Left lobe of liver (tissue), 2 donors: ENCODE data around the gene CDK1. TPM values are rescaled to one million over a fixed set of nuclear protein-coding genes. Genes with fewer than 3 reads are reported as not detected.
"Not testable (repeated sequence)": the region's sequence is repeated elsewhere in the genome, so short reads cannot be mapped to it uniquely, and the experiment has no call there.

Experiments used
- ATAC-seq: fragments of 200-7000 bp; cut with Tn5 transposase; one replicate; pipeline ENCODE4 v1.9.1; 2020; ENCODE audit warnings: mild to moderate bottlenecking, moderate library complexity
- DNase-seq: peaks from one replicate; pipeline ENCODE4 v3.0.0-alpha.2; 2020; ENCODE audit warnings: low spot score
- total RNA-seq: library from RNA; stranded (reverse); gene quantifications from one replicate; pipeline ENCODE4 v1.2.1, GENCODE V29; 2021
- donor health status: DM: no; HTN: no; CAD: no; lungs with moderate emphysema.
- donor health status: DM: no; HTN: yes; CAD: no.

The CDK1 gene
- total RNA-seq, 1 donor from 2014 or later: 0.65 TPM

GRCh38 chr10:60810437-60811182 is 32.3 kb downstream of the CDK1 start:
- DNase-seq (no peak), ATAC-seq (peak; percentile 73)

- ATAC-seq (peak; percentile 99), DNase-seq (no peak)
Measured at GRCh38 chr10:60816628-60817397, 38.5 kb downstream of the CDK1 start.

GRCh38 chr10:60817398-60817805 is 39.1 kb downstream of the CDK1 start:
- ATAC-seq: no peak
- no peak for DNase-seq

- DNase-seq: no peak
- ATAC-seq: no peak
Measured at GRCh38 chr10:60818134-60818770, 40.0 kb downstream of the CDK1 start.

- DNase-seq (no peak), ATAC-seq (no peak)
Measured at GRCh38 chr10:60819271-60819670, 41.0 kb downstream of the CDK1 start.

GRCh38 chr10:60820093-60820754 is 41.9 kb downstream of the CDK1 start:
- ATAC-seq (peak; percentile 31), DNase-seq (no peak)

GRCh38 chr10:60821656-60822055 is 43.4 kb downstream of the CDK1 start:
- DNase-seq (no peak), ATAC-seq (no peak)

- DNase-seq (no peak), ATAC-seq (no peak)
Measured at GRCh38 chr10:60822809-60823208, 44.5 kb downstream of the CDK1 start.

- ATAC-seq (no peak), DNase-seq (no peak)
Measured at GRCh38 chr10:60823324-60823723, 45.0 kb downstream of the CDK1 start.

GRCh38 chr10:60825520-60825919 is 47.2 kb downstream of the CDK1 start:
- DNase-seq (no peak), ATAC-seq (no peak)

- DNase-seq (no peak), ATAC-seq (peak; percentile 60)
Measured at GRCh38 chr10:60827791-60828488, 49.7 kb downstream of the CDK1 start.

- no peak for ATAC-seq
- DNase-seq: no peak
Measured at GRCh38 chr10:60828489-60828852, 50.2 kb downstream of the CDK1 start.

- not testable (repeated sequence) for DNase-seq, ATAC-seq
Measured at GRCh38 chr10:60832136-60832535, 53.9 kb downstream of the CDK1 start.

- ATAC-seq: no peak
Measured at GRCh38 chr10:60834401-60834800, 56.1 kb downstream of the CDK1 start.

GRCh38 chr10:60835049-60835448 is 56.8 kb downstream of the CDK1 start:
- ATAC-seq (no peak), DNase-seq (no peak)

More at GRCh38 chr10:60834401-60834800, 56.1 kb downstream of the CDK1 start:
- no peak for DNase-seq

- not testable (repeated sequence) for DNase-seq, ATAC-seq
Measured at GRCh38 chr10:60841227-60841626, 62.9 kb downstream of the CDK1 start.

- ATAC-seq: no peak
- no peak for DNase-seq
Measured at GRCh38 chr10:60842694-60843093, 64.4 kb downstream of the CDK1 start.
